H9 (cell line): ENCODE results near the gene CFAP61. TPM values are rescaled to one million over a fixed set of nuclear protein-coding genes. Genes with fewer than 3 reads are reported as not detected.

Source experiments
- DNase-seq: peaks from one replicate; pipeline ENCODE4 v3.0.0-alpha.2; 2017
- H2AFZ ChIP-seq: one replicate; pipeline ENCODE4 v1.6.1; 2013; ENCODE audit warnings: mild to moderate bottlenecking, low read length, control low read depth, moderate library complexity
- H2AK5ac ChIP-seq: 2 replicates; pipeline ENCODE4 v1.6.1; 2013; ENCODE audit warnings: low read length, control low read depth, mixed read lengths; ENCODE audit not compliant: insufficient read length
- H2BK120ac ChIP-seq: one replicate; pipeline ENCODE4 v1.6.1; 2013; ENCODE audit warnings: low read depth, mild to moderate bottlenecking, low read length, control low read depth, inconsistent platforms; ENCODE audit not compliant: poor library complexity, severe bottlenecking
- H2BK12ac ChIP-seq: 2 replicates; pipeline ENCODE4 v1.6.1; 2013; ENCODE audit warnings: low read length, control low read depth, mixed read lengths, low read depth; ENCODE audit not compliant: insufficient read length
- H2BK15ac ChIP-seq: 2 replicates; pipeline ENCODE4 v1.6.1; 2013; ENCODE audit warnings: low read depth, low read length, control low read depth
- H2BK20ac ChIP-seq: one replicate; pipeline ENCODE4 v1.6.1; 2013; ENCODE audit warnings: low read depth, mild to moderate bottlenecking, low read length, control low read depth, inconsistent platforms; ENCODE audit not compliant: poor library complexity, severe bottlenecking
- H2BK5ac ChIP-seq: 2 replicates; pipeline ENCODE4 v1.6.1; 2013; ENCODE audit warnings: low read length, control low read depth, mixed read lengths; ENCODE audit not compliant: insufficient read length
- H3K14ac ChIP-seq: 2 replicates; pipeline ENCODE4 v1.6.1; 2013; ENCODE audit warnings: low read length, control low read depth; ENCODE audit not compliant: insufficient read depth
- H3K18ac ChIP-seq: 2 replicates; pipeline ENCODE4 v1.6.1; 2013; ENCODE audit warnings: low read depth, mild to moderate bottlenecking, mixed read lengths, low read length, control low read depth; ENCODE audit not compliant: insufficient read length
- H3K23ac ChIP-seq: 2 replicates; pipeline ENCODE4 v1.6.1; 2013; ENCODE audit warnings: low read length, control low read depth, mixed read lengths, low read depth; ENCODE audit not compliant: insufficient read length
- H3K23me2 ChIP-seq: 2 replicates; pipeline ENCODE4 v1.6.1; 2013; ENCODE audit warnings: low read depth, mild to moderate bottlenecking, mixed read lengths, low read length, control low read depth; ENCODE audit not compliant: insufficient read length, poor library complexity, severe bottlenecking
- H3K27ac ChIP-seq: 2 replicates; pipeline ENCODE4 v1.5.1; 2013; ENCODE audit warnings: low read length, control low read depth, mixed read lengths, low read depth; ENCODE audit not compliant: insufficient read length
- H3K27me3 ChIP-seq: 2 replicates; pipeline ENCODE4 v1.6.1; 2013; ENCODE audit warnings: low read length, control low read depth, inconsistent platforms; ENCODE audit not compliant: insufficient read depth
- H3K4ac ChIP-seq: 2 replicates; pipeline ENCODE4 v1.6.1; 2013; ENCODE audit warnings: low read depth, mild to moderate bottlenecking, control low read depth, inconsistent platforms, low read length, moderate library complexity
- H3K4me1 ChIP-seq: 2 replicates; pipeline ENCODE4 v1.6.1; 2013; ENCODE audit warnings: low read length, control low read depth, inconsistent platforms; ENCODE audit not compliant: insufficient read depth
- H3K4me2 ChIP-seq: 2 replicates; pipeline ENCODE4 v1.6.1; 2013; ENCODE audit warnings: low read length, control low read depth, mixed read lengths; ENCODE audit not compliant: insufficient read length, insufficient read depth
- H3K56ac ChIP-seq: 2 replicates; pipeline ENCODE4 v1.6.1; 2013; ENCODE audit warnings: low read depth, mild to moderate bottlenecking, mixed read lengths, low read length, control low read depth; ENCODE audit not compliant: insufficient read length
- H3K79me1 ChIP-seq: 2 replicates; pipeline ENCODE4 v1.6.1; 2013; ENCODE audit warnings: low read depth, mild to moderate bottlenecking, moderate library complexity, low read length, control low read depth, inconsistent platforms; ENCODE audit not compliant: insufficient read depth, poor library complexity, severe bottlenecking
- H3K79me2 ChIP-seq: 2 replicates; pipeline ENCODE4 v1.6.1; 2013; ENCODE audit warnings: low read length, control low read depth, inconsistent platforms; ENCODE audit not compliant: insufficient read depth
- H3K9ac ChIP-seq: 2 replicates; pipeline ENCODE4 v1.6.1; 2013; ENCODE audit warnings: low read length, control low read depth, mixed read lengths; ENCODE audit not compliant: insufficient read length; ENCODE audit errors: extremely low read depth
- H3K9me3 ChIP-seq: one replicate; pipeline ENCODE4 v1.6.1; 2013; ENCODE audit warnings: low read depth, low read length, inconsistent platforms; ENCODE audit not compliant: control insufficient read depth
- H3T11ph ChIP-seq: one replicate; pipeline ENCODE4 v1.6.1; 2013; ENCODE audit warnings: mild to moderate bottlenecking, low read length, control low read depth, inconsistent platforms
- H4K20me1 ChIP-seq: one replicate; pipeline ENCODE4 v1.6.1; 2013; ENCODE audit not compliant: control insufficient read depth, insufficient read length, insufficient read depth
- H4K5ac ChIP-seq: 2 replicates; pipeline ENCODE4 v1.6.1; 2013; ENCODE audit warnings: low read depth, mild to moderate bottlenecking, mixed read lengths, low read length, control low read depth; ENCODE audit not compliant: insufficient read length
- H4K8ac ChIP-seq: replicated peaks from 2 replicates; pipeline ENCODE4 v1.6.1; 2013; ENCODE audit warnings: low read length, control low read depth, mixed read lengths, low read depth; ENCODE audit not compliant: insufficient read length
- H4K91ac ChIP-seq: 2 replicates; pipeline ENCODE4 v1.6.1; 2013; ENCODE audit warnings: low read depth, mild to moderate bottlenecking, moderate library complexity, mixed read lengths, low read length, control low read depth; ENCODE audit not compliant: insufficient read length
- H3K27ac Mint-ChIP-seq, 3 experiments: 2 replicates in 2 of 3; 3 replicates in 1 of 3; pipeline ENCODE4 v1.8.0; 2020 to 2021; ENCODE audit warnings: mixed read lengths in 3 of 3, mild to moderate bottlenecking in 1 of 3, moderate library complexity in 1 of 3
- H3K27me3 Mint-ChIP-seq: 2 replicates; pipeline ENCODE4 v1.8.0; 2021; ENCODE audit warnings: low read depth, mild to moderate bottlenecking, moderate library complexity, mixed read lengths
- H3K36me3 Mint-ChIP-seq, 3 experiments: 2 replicates in 2 of 3; 3 replicates in 1 of 3; pipeline ENCODE4 v1.8.0; 2020 to 2021; ENCODE audit warnings: low read depth in 3 of 3, mixed read lengths in 3 of 3; ENCODE audit not compliant: insufficient read depth in 1 of 3
- H3K4me1 Mint-ChIP-seq, 2 experiments: 2 replicates each; pipeline ENCODE4 v1.8.0; 2020; ENCODE audit warnings: mixed read lengths in 2 of 2
- H3K4me3 Mint-ChIP-seq, 2 experiments: 2 replicates in 1 of 2; 3 replicates in 1 of 2; pipeline ENCODE4 v1.8.0; 2020 to 2021; ENCODE audit warnings: mild to moderate bottlenecking in 2 of 2, mixed read lengths in 2 of 2, moderate library complexity in 1 of 2
- H3K9me3 Mint-ChIP-seq, 2 experiments: 2 replicates in 1 of 2; 3 replicates in 1 of 2; pipeline ENCODE4 v1.8.0; 2020; ENCODE audit warnings: mild to moderate bottlenecking in 2 of 2, mixed read lengths in 2 of 2, moderate library complexity in 1 of 2
- CTCF ChIP-seq: fragments of 200-600 bp; sonication (generic); conservative IDR thresholded peaks from 3 replicates; pipeline ENCODE4 v1.8.0; 2021; ENCODE audit warnings: antibody characterized with exemption, mild to moderate bottlenecking
- WGBS: extraction: QIAGEN DNeasy Blood & Tissue Kit; methylation state at CpG from one replicate; pipeline ENCODE4 v1.1.7; 2013; ENCODE audit warnings: missing lambda C conversion rate, low lambda C conversion rate, mixed read lengths; ENCODE audit not compliant: insufficient read length; ENCODE audit errors: extremely low coverage; 5-methylcytosine and 5-hydroxymethylcytosine counted together
- total RNA-seq: library from RNA; stranded (reverse); gene quantifications from 2 replicates; pipeline ENCODE4 v1.2.1, GENCODE V29; 2021

Gene CFAP61
- total RNA-seq, 1 experiment from 2014 or later = 0.44 TPM

GRCh38 chr20:20210327-20210726 is 158.0 kb downstream of the CFAP61 start:
- Histone ChIP-seq H4K91ac (no peak overlapping the region), H3K14ac (no peak overlapping the region), H3K23ac (no peak overlapping the region), H2BK12ac (no peak overlapping the region), H2BK5ac (no peak overlapping the region), H3K4me1 (peaks cover 4% of the 10 kb centered on the region; the same call in 1 of the 2 replicates), H3K27me3 (no peaks in the 10 kb centered on the region), H3K27ac (no peak overlapping the region), H3K79me1 (no peaks in the 10 kb centered on the region), H2BK20ac (no peak overlapping the region), H3K56ac (no peak overlapping the region), H3K9ac (no peak overlapping the region), H2BK120ac (no peak overlapping the region), H2AFZ (no peak overlapping the region), H3T11ph (no peak overlapping the region), H4K8ac (no peak overlapping the region), H3K9me3 (no peaks in the 10 kb centered on the region), H3K4me2 (no peak overlapping the region), H2BK15ac (no peak overlapping the region), H3K18ac (no peak overlapping the region), H3K23me2 (no peaks in the 10 kb centered on the region), H3K79me2 (no peaks in the 10 kb centered on the region), H4K5ac (no peak overlapping the region), H2AK5ac (no peak overlapping the region), H4K20me1 (no peaks in the 10 kb centered on the region), H3K4ac (no peak overlapping the region)
- Mint-ChIP-seq H3K27ac (no peak overlapping the region), H3K9me3 (no peaks in the 10 kb centered on the region), H3K36me3 (no peaks in the 10 kb centered on the region; a peak in 1 of 7 replicates), H3K4me3 (no peak overlapping the region), H3K4me1 (peaks cover 20% of the 10 kb centered on the region in 2 experiments), H3K27me3 (no peaks in the 10 kb centered on the region; the same call in 1 of the 2 replicates)
- TF ChIP-seq CTCF = no peak
- no CpG with 5 or more reads among the region's 5 CpGs for WGBS
- DNase-seq = no peak
